Measurements from ENCODE around the gene SVIL.
"Not testable (repeated sequence)": the region's sequence is repeated elsewhere in the genome, so short reads cannot be mapped to it uniquely, and the experiment has no call there.

The SVIL gene

GRCh38 chr10:29575098-29575455, 59.7 kb downstream of the SVIL start:
- TF ChIP-seq CTCF (IDR thresholded peaks at IDR 0.05; ENCODE audit: low read length, missing control alignments): no peak
- no peak overlapping the region for H3K4me3 ChIP-seq (replicated peaks; ENCODE audit: low read depth, low read length)
- DNase-seq (ENCODE audit: low read depth): no peak

DNA sequence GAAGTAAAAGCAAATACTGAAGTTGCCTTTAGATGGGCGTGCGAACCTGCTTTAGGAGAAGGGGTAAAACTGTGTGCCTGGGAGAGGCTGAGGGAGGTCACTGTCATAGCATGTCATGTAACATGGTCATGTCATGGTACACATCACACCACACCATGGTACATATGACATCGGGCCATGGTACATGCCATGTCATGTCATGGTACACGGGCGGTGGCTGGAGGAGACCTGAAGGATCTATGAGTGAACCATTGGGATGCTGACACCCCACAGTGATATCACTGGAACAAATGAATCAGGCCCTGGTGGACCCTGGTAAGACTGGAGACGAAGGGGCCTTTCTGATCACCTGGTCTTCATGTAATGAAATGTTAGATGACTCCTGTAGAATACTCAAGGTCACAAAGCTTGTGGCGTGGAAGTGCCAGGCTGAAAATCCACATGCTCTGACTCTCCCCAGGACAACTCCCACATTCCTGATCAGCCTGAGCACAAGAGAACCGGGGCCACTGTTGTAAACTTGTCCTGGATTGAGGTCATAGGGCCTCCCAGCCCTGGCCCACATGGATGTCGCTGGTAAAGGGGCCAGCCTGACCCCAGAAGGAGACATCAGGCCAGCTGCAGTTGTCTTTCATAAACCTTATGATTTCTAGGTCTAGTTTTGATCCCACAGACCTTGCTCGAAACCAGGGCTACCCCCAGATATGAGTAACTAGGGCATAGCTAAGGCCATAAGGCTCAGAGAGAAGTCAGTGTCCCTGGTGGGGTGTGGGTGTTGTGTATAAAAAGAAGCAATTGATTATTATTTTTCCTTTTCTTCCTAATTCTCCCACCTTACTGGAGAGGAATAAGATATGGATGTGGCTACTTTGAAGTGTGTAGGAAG, 60.3 kb downstream of the SVIL start:
- not testable (repeated sequence) for H3K4me3 ChIP-seq (replicated peaks; ENCODE audit: low read depth, low read length); DNase-seq (ENCODE audit: low read depth)

- not testable (repeated sequence) for DNase-seq (ENCODE audit: low read depth); H3K4me3 ChIP-seq (replicated peaks; ENCODE audit: low read depth, low read length)
Observed at GRCh38 chr10:29570248-29570647, 64.5 kb downstream of the SVIL start.

- no peak for DNase-seq (ENCODE audit: low read depth)
- no peak for TF ChIP-seq CTCF (IDR thresholded peaks at IDR 0.05; ENCODE audit: low read length, missing control alignments)
- H3K4me3 ChIP-seq (replicated peaks; ENCODE audit: low read depth, low read length): no peak overlapping the region
Observed at GRCh38 chr10:29569795-29570194, 65.0 kb downstream of the SVIL start.

- no peak for DNase-seq (ENCODE audit: low read depth)
- TF ChIP-seq CTCF (IDR thresholded peaks at IDR 0.05; ENCODE audit: low read length, missing control alignments): no peak
- H3K4me3 ChIP-seq (replicated peaks; ENCODE audit: low read depth, low read length): no peak overlapping the region
Observed at GRCh38 chr10:29567003-29567402, 67.8 kb downstream of the SVIL start.

GRCh38 chr10:29566209-29566608, 68.6 kb downstream of the SVIL start:
- H3K4me3 ChIP-seq (replicated peaks; ENCODE audit: low read depth, low read length); DNase-seq (ENCODE audit: low read depth): not testable (repeated sequence)

GRCh38 chr10:29563420-29564035, 71.2 kb downstream of the SVIL start:
- TF ChIP-seq CTCF (IDR thresholded peaks at IDR 0.05; ENCODE audit: low read length, missing control alignments): no peak
- no peak overlapping the region for H3K4me3 ChIP-seq (replicated peaks; ENCODE audit: low read depth, low read length)
- no peak for DNase-seq (ENCODE audit: low read depth)

DNA sequence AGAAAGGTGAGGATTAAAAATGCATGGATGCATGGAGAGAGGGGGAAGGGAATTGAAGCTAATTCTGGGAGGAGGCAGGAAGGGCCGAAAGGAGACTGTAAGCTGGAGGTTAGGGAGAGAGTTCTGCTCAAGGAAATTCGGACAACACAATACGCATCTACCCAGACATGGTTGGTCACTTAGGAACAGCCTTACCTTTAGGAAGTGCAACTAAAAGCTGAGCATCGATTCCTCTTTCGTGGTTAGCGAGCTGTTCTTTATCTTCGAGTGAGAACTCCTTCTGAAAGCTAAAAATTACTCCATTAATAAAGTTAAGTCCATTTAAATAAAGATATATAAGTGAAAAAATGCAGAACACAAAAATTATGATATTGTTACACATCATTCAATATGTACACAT, 71.8 kb downstream of the SVIL start:
- H3K4me3 ChIP-seq (replicated peaks; ENCODE audit: low read depth, low read length); DNase-seq (ENCODE audit: low read depth): not testable (repeated sequence)

- no peak for TF ChIP-seq CTCF (IDR thresholded peaks at IDR 0.05; ENCODE audit: low read length, missing control alignments)
- H3K4me3 ChIP-seq (replicated peaks; ENCODE audit: low read depth, low read length): no peak overlapping the region
- no peak for DNase-seq (ENCODE audit: low read depth)
Observed at GRCh38 chr10:29559996-29560395, 74.8 kb downstream of the SVIL start.

Data from fibroblast of pulmonary artery (primary cell).